ENCODE results near the gene CELF5. TPM values are rescaled to one million over a fixed set of nuclear protein-coding genes. Genes with fewer than 3 reads are reported as not detected.

The CELF5 gene
- total RNA-seq, 1 experiment from 2014 or later: 2.5 TPM

- TF ChIP-seq SIN3A (IDR thresholded peaks at IDR 0.05; ENCODE audit: low read depth) (no peak), POLR2A (IDR thresholded peaks at IDR 0.05; ENCODE audit: borderline replicate concordance, extremely low read depth, insufficient read depth, insufficient read length) (no peak), ZFX (IDR thresholded peaks at IDR 0.05) (no peak), CEBPB (IDR thresholded peaks at IDR 0.05; ENCODE audit: low read depth) (no peak), SP1 (IDR thresholded peaks at IDR 0.05; ENCODE audit: low read depth) (no peak), ZNF274 (IDR thresholded peaks at IDR 0.05; ENCODE audit: low read depth, low read length) (no peak), ZBTB33 (IDR thresholded peaks at IDR 0.05; ENCODE audit: extremely low read depth, insufficient replicate concordance, low read length) (no peak), EZH2 (IDR thresholded peaks at IDR 0.05) (no peak), EZH2phosphoT487 (IDR thresholded peaks at IDR 0.05; ENCODE audit: borderline replicate concordance) (no peak)
Observed at GRCh38 chr19:3316132-3316648, 91.7 kb downstream of the CELF5 start (continued).

- RAD21 ChIA-PET (ENCODE audit: low non-redundant PET in 1 of 2, low total read pairs in 2 of 2, uncharacterized antibody in 2 of 2, unreplicated experiment in 2 of 2): no interaction called here
- H3K9me3 ChIP-seq (ENCODE audit: control insufficient read depth in 1 of 2, insufficient read depth in 1 of 2, low read depth in 1 of 2, low read length in 2 of 2): no peaks in the 10 kb centered on the region
- no peaks in the 10 kb centered on the region for H3K9me2 ChIP-seq (ENCODE audit: insufficient read depth)
- no peak overlapping the region for H3K4me3 ChIP-seq (replicated peaks in 1 of 2; ENCODE audit: low read depth in 1 of 2, low read length in 2 of 2)
- intact Hi-C loops (cut with micrococcal nuclease): no loop called here
- no peak overlapping the region for H2AFZ ChIP-seq (ENCODE audit: low read depth, low read length, poor library complexity, severe bottlenecking)
- H4K20me1 ChIP-seq (ENCODE audit: insufficient read depth): no peaks in the 10 kb centered on the region
- peaks cover 13% of the 10 kb centered on the region; the same call in 1 of the 2 replicates for H3K27me3 ChIP-seq (ENCODE audit: insufficient read depth, low read length)
- DNase-seq (ENCODE audit: low read depth, low spot score) (no peak), ATAC-seq (no peak)
- H3K27ac ChIP-seq (ENCODE audit: low read depth, low read length): no peak overlapping the region
- no peaks in the 10 kb centered on the region for H3K36me3 ChIP-seq (ENCODE audit: control insufficient read depth in 1 of 2, insufficient read depth in 2 of 2, low read length in 2 of 2)
- CTCF ChIA-PET: no interaction called here
- H3K79me2 ChIP-seq (ENCODE audit: insufficient read depth, low read length): no peaks in the 10 kb centered on the region
- H3K4me1 ChIP-seq (ENCODE audit: control insufficient read depth in 1 of 2, insufficient read depth in 2 of 2, low read length in 2 of 2): peaks cover 5 to 17% of the 10 kb centered on the region in 2 experiments; a peak in 3 of 4 replicates
- POLR2A ChIA-PET: no interaction called here
- H3K9ac ChIP-seq (ENCODE audit: low read length): no peak overlapping the region
- no peak overlapping the region for H3K4me2 ChIP-seq (ENCODE audit: low read length)
- no TSS peak for BruUV-seq (replicated peaks)
- TF ChIP-seq ZNF274 (IDR thresholded peaks at IDR 0.05; ENCODE audit: low read depth, low read length): no peak
- TF ChIP-seq FOSL1 (IDR thresholded peaks at IDR 0.05; ENCODE audit: low read depth): no peak
- TF ChIP-seq SP1 (IDR thresholded peaks at IDR 0.05; ENCODE audit: low read depth): no peak
- TF ChIP-seq, protein P1, sequence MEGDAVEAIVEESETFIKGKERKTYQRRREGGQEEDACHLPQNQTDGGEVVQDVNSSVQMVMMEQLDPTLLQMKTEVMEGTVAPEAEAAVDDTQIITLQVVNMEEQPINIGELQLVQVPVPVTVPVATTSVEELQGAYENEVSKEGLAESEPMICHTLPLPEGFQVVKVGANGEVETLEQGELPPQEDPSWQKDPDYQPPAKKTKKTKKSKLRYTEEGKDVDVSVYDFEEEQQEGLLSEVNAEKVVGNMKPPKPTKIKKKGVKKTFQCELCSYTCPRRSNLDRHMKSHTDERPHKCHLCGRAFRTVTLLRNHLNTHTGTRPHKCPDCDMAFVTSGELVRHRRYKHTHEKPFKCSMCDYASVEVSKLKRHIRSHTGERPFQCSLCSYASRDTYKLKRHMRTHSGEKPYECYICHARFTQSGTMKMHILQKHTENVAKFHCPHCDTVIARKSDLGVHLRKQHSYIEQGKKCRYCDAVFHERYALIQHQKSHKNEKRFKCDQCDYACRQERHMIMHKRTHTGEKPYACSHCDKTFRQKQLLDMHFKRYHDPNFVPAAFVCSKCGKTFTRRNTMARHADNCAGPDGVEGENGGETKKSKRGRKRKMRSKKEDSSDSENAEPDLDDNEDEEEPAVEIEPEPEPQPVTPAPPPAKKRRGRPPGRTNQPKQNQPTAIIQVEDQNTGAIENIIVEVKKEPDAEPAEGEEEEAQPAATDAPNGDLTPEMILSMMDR (IDR thresholded peaks at IDR 0.05 in 2 of 3, conservative IDR thresholded peaks at IDR 0.05 in 1 of 3; ENCODE audit: borderline replicate concordance in 1 of 3, insufficient read depth in 1 of 3, low read depth in 2 of 3, low read length in 2 of 3): no peak
- no peak for TF ChIP-seq CEBPB (IDR thresholded peaks at IDR 0.05; ENCODE audit: low read depth)
- no peak for TF ChIP-seq CBX3 (IDR thresholded peaks at IDR 0.05; ENCODE audit: low read depth)
- no peak for TF ChIP-seq SIN3A (IDR thresholded peaks at IDR 0.05; ENCODE audit: low read depth)
- no peak for TF ChIP-seq ELF1 (IDR thresholded peaks at IDR 0.05; ENCODE audit: borderline replicate concordance, low read depth)
- TF ChIP-seq MAX (IDR thresholded peaks at IDR 0.05): no peak
- TF ChIP-seq YY1 (IDR thresholded peaks at IDR 0.05; ENCODE audit: extremely low read depth, insufficient replicate concordance, low read depth, low read length): no peak
- TF ChIP-seq EZH2phosphoT487 (IDR thresholded peaks at IDR 0.05; ENCODE audit: borderline replicate concordance): no peak
- no peak for TF ChIP-seq ATF3 (IDR thresholded peaks at IDR 0.05)
- TF ChIP-seq ZBTB33 (IDR thresholded peaks at IDR 0.05; ENCODE audit: extremely low read depth, insufficient replicate concordance, low read length): no peak
- TF ChIP-seq POLR2A (IDR thresholded peaks at IDR 0.05; ENCODE audit: borderline replicate concordance, extremely low read depth, insufficient read depth, insufficient read length): no peak
- no peak for TF ChIP-seq TCF7L2 (IDR thresholded peaks at IDR 0.05; ENCODE audit: borderline replicate concordance, extremely low read depth, insufficient read depth, insufficient read length)
- TF ChIP-seq SRF (IDR thresholded peaks at IDR 0.05; ENCODE audit: low read depth): no peak
Observed at GRCh38 chr19:3316659-3317207, 92.3 kb downstream of the CELF5 start.

Measured in HCT116 (cell line).